Measurements from ENCODE around the gene CRELD2.
A peak's percentile ranks its signal among the peaks of the same experiment; 100 is the strongest.

The CRELD2 gene

DNA sequence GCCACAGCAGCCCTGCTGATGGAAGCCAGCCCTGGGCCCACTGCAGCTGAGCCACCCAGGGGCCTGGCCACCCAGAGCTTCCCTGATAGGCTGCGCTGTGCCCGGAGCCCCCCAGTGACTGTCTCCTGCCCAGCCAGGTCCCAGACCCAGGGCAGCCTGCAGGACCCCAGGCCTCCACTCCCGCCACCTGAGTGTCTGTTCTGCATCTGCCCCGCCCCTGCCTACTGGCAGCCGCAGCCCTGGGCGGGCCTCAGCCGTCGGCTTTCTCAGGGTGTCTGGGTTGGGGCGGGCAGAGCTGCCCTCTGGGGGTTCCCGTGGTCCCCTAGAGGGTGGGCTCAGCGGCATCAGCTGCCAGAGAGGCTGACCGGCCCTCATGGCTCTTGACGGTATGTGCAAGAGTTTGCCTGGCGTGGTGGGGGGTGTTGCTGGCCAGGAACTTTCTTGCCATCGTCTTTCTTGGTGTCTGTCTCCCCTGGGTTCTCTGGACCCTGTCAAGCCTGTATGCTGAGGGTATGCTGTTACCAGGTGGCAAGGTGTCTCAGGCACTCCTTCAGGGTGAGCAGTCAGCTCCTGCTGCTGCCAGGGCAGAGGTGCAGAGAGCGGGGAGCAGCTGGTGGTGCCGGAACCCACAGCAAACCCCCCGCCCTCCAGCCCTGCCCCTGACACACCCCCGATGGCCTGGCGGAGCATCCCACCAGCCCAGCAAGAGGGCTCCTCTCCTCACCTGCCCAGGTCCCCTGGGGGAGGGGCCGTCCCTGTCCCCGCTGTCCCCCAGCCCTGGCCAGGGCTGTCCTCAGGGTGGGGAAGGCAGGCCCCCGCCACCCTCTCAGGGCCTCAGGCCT, 29.9 kb downstream of the CRELD2 start:
- DNase-seq: no peak

- DNase-seq: no peak
Measured at GRCh38 chr22:49948958-49949913, 30.8 kb downstream of the CRELD2 start.

GRCh38 chr22:49949914-49950292, 31.5 kb downstream of the CRELD2 start:
- DNase-seq: no peak

GRCh38 chr22:49950396-49950994, 32.1 kb downstream of the CRELD2 start:
- DNase-seq: no peak

DNA sequence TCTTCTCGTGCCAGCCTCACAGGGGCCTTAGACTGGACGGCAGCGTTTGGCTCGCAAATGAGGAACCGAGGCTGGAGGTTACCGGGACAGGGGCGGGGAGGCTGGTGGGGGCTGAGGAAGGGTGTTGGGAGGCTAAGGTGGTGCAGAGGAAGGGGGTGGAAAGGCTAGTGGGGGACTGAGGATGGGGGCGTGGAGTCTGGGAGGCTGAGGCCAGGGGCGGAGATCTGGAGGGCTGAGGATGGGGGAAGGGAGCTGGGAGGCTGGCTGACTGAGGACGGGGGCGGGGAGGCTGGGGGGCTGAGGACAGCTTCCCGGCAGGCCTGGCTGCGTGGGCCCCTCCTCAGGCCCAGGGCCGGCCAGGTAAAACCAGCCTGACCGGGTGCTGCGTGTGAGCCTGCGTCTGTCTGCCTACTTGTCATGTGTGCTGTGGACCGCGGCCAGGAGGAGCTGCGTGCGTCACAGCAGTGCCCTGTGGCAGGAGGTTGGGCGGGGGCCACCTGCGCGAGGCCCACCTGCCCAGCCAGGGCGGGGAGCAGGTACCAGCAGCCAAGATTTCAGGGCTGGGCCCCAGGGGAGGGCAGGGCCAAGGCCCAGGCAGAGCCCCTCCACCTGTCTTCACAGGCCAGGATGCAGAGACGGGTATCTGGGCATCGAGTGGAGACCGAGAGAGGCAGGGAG, 32.7 kb downstream of the CRELD2 start:
- no peak for DNase-seq

DNA sequence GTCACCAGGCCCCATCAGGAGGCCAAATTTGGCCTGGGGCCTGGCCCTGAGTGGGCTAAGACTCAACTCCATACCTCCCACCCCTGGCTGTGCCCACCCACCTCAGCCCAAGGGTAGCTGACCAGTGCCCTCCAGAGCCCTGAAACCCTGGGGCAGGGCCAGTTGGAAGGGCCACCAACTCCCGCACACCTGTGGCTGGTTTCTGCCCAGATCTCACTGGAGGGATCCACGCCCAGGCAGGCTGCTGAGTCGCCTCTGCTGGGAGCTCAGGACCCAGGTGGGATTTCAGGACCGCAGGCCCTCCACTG, 33.2 kb downstream of the CRELD2 start:
- DNase-seq: no peak

DNA sequence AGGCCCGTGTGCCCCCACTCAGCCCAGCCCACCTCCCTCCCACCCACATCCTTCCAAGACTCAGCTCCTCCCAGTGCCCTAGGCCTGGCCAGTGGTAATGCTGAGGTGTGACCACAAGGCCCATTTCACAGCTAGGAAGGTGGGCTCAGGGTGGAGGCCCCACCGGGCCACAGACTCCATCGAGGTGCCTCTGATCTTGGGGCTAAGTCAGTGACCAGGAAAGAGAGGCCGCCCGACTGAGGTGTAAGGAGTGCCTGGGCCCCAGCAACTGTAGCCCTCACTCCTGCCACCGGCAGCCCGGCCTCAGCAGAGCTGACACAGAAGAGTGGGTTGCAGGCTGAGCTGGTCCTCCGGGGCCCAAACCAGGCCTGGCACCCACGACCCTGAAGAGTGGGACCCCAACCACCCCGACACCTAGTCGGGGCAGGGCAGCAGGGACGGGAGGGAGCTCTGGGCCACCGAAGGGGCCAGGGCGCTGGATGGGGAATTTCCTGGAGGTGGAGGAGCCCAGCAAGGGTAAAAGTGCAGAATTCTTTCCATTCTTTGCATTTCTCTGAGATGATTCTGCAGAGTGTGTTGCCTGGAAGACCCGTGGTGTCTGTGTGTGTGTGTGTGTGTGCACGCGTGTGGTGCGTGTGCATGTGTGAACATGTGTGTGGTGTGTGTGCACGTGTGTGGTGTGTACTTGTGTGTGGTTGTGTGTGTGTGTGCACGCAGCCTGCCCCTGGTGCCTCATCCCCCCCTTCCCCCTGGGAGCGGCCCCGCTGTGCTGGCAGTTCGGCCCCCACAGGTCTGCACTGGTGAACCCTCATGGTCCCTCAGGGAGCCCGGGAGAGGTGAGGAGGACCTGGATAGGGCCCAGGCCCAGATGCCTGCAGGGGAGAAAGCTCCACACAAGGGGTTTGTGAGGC, 33.8 kb downstream of the CRELD2 start:
- DNase-seq: no peak

- no peak for DNase-seq
Measured at GRCh38 chr22:49953027-49953679, 34.7 kb downstream of the CRELD2 start.

DNA sequence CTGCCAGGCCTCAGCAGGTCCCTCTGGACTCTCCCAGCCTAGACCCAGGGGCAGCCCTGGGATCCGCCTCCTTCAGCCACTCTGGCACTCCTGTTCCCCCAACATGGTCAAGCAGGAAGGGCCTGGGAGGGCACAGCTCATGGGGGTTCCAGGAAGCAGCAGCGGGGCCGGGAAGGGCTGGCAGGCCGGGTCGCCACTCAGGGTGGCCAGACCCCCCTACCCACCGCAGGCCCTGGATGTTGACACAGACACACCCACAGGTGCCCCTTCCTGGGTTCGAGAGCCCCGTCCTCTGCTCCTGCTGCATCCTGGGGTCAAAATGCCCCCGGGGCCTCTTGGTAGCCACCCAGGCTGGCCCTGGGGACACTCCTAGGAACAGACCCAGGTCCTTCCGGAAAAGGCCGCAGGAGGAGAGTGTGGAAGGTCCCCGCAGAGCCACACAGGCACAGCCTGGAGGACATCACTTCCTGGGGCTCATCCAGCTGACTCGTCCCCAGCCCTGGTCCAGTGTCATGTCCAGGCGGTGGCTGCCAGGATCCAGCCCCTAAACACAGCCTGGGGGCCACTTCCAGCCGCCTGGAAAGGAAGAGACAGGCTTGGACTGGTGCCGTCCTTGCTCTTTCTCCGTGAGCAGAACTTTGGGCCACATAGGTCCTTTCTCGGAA, 35.4 kb downstream of the CRELD2 start:
- DNase-seq: no peak

- DNase-seq: no peak
Measured at GRCh38 chr22:49954354-49954753, 35.9 kb downstream of the CRELD2 start.

DNA sequence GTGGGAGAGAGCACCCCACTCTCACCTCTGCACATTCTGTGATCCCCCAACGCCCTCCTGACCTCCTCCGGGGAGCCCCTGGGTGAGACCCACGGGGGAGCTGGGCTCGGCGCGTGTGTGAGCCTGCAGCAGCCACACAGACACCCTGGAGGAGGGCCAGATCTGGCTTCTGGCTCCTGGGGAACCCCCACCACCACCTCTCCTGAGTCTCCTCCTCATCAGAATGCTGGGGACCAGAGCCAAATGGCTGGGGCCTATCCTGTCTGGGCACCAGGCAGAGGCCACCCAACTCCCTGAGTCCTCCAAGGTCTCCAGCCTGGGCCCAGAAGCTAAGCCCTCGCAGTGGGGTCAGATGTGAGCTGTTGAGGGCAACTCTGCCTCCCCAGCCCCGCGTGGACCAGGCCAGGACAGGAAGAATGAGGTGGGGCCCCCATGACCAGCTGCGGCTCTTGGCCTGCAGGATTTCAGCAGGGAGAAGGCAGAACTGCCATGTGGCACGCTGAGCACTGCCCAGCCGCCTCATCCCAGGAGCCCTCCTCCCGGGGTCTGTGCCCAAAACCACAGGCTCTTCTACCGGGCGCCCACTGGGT, 36.7 kb downstream of the CRELD2 start:
- DNase-seq: no peak

DNA sequence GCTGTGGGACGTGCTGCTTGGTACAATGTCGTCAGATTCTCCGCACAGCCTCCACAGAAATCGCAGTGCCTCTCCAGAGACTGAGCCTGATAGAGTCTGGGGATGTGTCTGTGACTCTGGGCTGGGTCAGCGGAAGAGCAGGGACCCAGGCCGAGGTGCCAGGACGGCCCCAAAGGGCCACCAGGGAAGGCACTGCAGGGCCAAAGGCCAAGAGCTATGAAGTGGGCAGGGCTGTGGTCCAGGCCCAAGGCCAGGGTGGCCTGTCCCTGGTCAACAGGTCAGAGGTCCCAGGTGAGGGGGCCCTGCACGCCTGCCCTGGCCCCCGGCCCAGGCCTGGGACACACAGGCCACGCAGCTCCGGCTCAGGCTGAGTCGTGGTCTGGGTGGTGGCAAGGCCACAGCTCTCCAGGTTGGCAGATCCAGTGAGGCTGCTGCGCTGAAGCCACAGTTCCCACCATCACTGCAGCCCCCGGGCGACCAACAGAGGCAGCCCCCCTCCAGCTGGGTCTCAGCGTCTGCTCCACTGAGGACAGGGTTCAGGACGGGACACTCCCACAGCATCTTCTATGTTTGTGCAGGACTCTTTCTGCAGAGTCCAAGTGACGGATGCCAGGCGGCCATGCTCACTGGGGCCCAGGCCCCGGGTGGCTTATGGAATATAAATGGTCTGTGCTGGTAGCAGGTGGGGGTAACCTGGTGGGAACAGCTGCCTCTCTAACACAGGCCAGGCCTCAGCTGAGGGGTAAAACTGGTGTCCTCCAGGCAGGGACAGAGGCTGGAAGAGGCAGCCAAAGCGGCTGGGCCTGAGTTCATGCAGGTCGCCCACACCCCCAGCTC, 37.4 kb downstream of the CRELD2 start:
- DNase-seq: no peak

DNA sequence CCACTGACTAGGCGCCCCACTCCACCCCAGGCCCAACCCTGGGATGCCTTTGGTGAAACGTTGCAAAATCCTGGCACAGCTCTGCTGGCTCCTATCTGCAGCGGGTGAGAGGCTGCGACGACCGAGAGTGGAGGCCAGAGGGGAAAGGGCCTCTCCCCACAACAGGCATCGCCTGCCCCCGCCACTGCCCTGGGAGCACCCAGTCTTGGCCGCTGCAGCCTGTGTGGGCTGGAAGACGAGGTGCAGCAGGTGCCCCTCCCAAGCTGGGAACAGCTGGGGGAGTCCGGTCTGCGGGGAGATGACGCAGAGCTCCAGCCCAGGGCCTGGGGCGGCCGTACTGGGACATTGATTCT, 38.0 kb downstream of the CRELD2 start:
- no peak for DNase-seq

- DNase-seq: no peak
Measured at GRCh38 chr22:49956914-49957825, 38.7 kb downstream of the CRELD2 start.

DNA sequence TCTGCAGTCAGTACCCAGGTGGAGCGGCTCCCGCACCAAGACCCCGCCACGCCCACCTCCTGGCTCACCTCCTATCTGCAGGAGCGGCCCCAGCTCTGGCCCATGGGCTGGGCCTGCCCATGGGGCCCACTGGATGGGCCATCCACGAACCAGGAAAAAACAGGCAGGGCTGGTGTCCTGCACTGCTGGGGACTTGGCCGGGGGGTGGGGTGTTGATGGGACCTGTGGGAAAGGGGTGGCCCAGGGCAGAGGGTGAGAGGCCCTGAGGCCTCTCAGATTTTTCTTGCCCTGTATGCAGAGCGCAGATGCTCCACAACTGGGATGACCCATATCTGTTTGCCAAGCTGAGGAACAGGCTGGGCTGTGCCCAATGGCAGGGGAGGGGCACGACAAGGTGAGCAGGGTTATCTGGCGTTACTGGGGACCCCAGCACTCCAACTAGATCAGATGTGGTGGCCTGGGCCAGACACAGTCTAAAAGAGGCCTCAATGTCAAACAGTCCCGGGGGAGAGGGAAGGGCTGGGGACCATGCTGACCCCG, 39.5 kb downstream of the CRELD2 start:
- DNase-seq: peak; percentile 19

DNA sequence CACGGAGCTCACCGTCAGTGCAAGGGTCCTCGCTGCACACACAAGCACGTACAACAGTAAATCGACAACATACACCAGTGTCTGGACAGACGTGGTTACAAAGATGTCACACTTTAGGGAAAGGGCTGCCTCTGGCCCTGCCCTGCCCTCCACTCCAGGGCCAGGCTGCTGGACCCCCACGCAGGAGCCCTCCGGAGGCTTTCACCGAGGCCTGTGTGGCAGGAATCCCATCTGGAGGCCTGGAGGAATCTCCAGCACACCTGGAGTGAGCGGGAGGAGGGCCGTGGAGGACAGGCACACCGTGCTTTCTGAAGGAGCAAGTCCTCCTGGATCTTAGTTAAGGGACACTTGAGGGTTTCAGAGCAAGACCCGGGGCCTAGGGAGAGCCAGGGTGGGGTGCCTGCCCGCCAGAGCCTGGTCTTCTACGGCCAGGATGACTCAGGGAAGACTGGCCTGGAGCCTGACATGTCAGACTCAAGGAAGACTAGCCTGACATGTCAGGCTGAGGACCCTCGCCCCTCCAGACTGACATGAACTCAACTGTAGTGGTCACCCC, 40.0 kb downstream of the CRELD2 start:
- DNase-seq: peak; percentile 16

DNA sequence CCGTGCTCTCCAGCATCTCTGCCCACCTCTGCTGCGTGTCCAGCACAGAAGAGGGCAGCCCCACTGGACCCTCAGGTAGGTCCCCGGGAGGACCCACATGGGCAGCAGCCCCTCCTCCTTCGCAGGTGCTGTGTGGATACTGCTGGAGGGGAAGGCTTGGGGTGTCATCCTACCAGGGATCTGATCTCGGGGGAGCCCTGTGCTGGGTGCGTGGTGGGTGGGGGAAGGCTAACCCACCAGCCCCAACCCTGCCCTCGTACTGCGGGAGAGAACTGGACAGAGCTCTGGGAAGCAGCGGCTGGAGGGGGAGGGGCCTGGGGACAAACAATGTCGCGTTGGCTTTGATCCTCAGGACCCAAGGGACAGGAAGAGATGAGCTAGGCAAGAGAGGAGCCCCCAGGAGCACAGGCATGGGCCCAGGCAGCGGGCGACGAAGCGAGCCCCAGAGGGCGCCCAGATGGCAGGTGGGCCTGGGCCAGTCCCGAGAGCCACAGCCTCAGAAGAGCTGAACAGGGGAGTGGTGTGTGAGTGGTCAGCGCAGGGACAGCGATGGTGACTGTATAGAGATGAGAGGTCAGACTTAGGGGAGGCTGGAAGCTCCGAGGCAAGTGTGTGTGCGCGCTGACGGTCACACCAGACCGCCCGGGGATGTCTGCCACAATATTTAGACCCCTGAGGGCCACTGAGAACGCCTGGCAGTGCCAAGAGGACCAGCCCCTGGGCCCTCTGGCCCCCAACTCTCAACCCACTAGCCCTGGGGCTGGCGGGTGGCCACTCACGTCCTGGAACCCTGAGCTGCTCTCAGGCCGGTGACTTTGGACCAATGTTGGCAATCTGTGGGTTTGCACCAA, 40.7 kb downstream of the CRELD2 start:
- peak; percentile 36 for DNase-seq
